GM19452 (cell line): ENCODE data around the gene TRA2B.

ENCODE experiments used
- ATAC-seq: cut with Tn5 transposase; IDR thresholded peaks from one replicate; pipeline ENCODE4 v1.9.1; 2021; ENCODE audit not compliant: unreplicated experiment

The TRA2B gene

GRCh38 chr3:185881926-185882325 lies 55.9 kb downstream of the TRA2B start:
- no peak for ATAC-seq

GRCh38 chr3:185880600-185880999 lies 57.2 kb downstream of the TRA2B start:
- no peak for ATAC-seq

- ATAC-seq = no peak
Measured at GRCh38 chr3:185878920-185879319, 58.9 kb downstream of the TRA2B start.

- no peak for ATAC-seq
Measured at GRCh38 chr3:185874119-185874518, 63.7 kb downstream of the TRA2B start.

GRCh38 chr3:185867650-185868049 lies 70.2 kb downstream of the TRA2B start:
- ATAC-seq = no peak

- no peak for ATAC-seq
Measured at GRCh38 chr3:185866995-185867394, 70.8 kb downstream of the TRA2B start.

GRCh38 chr3:185866555-185866954 lies 71.3 kb downstream of the TRA2B start:
- no peak for ATAC-seq
